GM21390 (cell line): Measurements from ENCODE around the gene CAB39.

Experiments
- ATAC-seq: cut with Tn5 transposase; IDR thresholded peaks from one replicate; pipeline ENCODE4 v1.9.1; 2021; ENCODE audit not compliant: unreplicated experiment

The CAB39 gene

GRCh38 chr2:230849633-230850357, 137.2 kb downstream of the CAB39 start:
- no peak for ATAC-seq

- ATAC-seq, result no peak
Measured at GRCh38 chr2:230850358-230850658, 137.7 kb downstream of the CAB39 start.

- no peak for ATAC-seq
Measured at GRCh38 chr2:230852113-230852512, 139.5 kb downstream of the CAB39 start.

GRCh38 chr2:230861552-230862255, 149.1 kb downstream of the CAB39 start:
- no peak for ATAC-seq

GRCh38 chr2:230862292-230862691, 149.7 kb downstream of the CAB39 start:
- no peak for ATAC-seq

GRCh38 chr2:230863031-230863430, 150.4 kb downstream of the CAB39 start:
- ATAC-seq, result no peak

- ATAC-seq, result no peak
Measured at GRCh38 chr2:230863442-230864121, 150.9 kb downstream of the CAB39 start.

- no peak for ATAC-seq
Measured at GRCh38 chr2:230864122-230864604, 151.5 kb downstream of the CAB39 start.

- ATAC-seq, result peak; percentile 69
Measured at GRCh38 chr2:230864605-230865306, 152.1 kb downstream of the CAB39 start, which contains the start of gene ITM2C. ITM2C (plus strand) TSS chr2:230864942; CDS start chr2:230865026, 84 bp downstream.

GRCh38 chr2:230865307-230865765, 152.7 kb downstream of the CAB39 start:
- ATAC-seq, result no peak

- ATAC-seq, result no peak
Measured at GRCh38 chr2:230865766-230866755, 153.4 kb downstream of the CAB39 start.

- no peak for ATAC-seq
Measured at GRCh38 chr2:230866756-230867523, 154.3 kb downstream of the CAB39 start.

- ATAC-seq, result no peak
Measured at GRCh38 chr2:230868161-230868946, 155.7 kb downstream of the CAB39 start.

GRCh38 chr2:230868947-230869913, 156.6 kb downstream of the CAB39 start:
- no peak for ATAC-seq

- ATAC-seq, result no peak
Measured at GRCh38 chr2:230869914-230870543, 157.4 kb downstream of the CAB39 start.
